Measurements from ENCODE around the gene TBCCD1.

DNA sequence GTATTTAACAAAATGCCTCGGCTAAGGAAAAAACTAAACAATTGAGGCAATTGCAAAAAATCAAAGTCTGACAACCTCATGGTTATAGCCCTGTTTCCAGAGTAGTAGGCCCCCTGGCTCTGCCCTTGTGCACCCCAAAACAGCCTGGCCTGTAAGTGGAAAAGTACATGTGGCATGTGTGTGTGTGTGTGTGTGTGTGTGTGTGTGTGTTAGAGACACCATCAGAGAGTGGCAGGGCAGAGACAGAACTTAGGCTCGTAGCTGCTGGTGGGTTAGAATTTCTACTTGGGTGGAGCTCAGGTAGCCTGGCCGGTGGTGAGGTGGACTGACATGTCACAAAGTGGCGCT, 31.6 kb upstream of the TBCCD1 start:
- TF ChIP-seq, protein P1, sequence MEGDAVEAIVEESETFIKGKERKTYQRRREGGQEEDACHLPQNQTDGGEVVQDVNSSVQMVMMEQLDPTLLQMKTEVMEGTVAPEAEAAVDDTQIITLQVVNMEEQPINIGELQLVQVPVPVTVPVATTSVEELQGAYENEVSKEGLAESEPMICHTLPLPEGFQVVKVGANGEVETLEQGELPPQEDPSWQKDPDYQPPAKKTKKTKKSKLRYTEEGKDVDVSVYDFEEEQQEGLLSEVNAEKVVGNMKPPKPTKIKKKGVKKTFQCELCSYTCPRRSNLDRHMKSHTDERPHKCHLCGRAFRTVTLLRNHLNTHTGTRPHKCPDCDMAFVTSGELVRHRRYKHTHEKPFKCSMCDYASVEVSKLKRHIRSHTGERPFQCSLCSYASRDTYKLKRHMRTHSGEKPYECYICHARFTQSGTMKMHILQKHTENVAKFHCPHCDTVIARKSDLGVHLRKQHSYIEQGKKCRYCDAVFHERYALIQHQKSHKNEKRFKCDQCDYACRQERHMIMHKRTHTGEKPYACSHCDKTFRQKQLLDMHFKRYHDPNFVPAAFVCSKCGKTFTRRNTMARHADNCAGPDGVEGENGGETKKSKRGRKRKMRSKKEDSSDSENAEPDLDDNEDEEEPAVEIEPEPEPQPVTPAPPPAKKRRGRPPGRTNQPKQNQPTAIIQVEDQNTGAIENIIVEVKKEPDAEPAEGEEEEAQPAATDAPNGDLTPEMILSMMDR (IDR thresholded peaks at IDR 0.05; ENCODE audit: poor library complexity), result no peak
- TF ChIP-seq EZH2phosphoT487 (IDR thresholded peaks at IDR 0.05; ENCODE audit: low read depth, severe bottlenecking, unreplicated experiment), result no peak
